Peyer's patch (tissue), 4 donors: ENCODE data around the gene FAT3. TPM values are rescaled to one million over a fixed set of nuclear protein-coding genes. Genes with fewer than 3 reads are reported as not detected.

Source experiments
- DNase-seq, 3 donors: peaks; one replicate each; pipeline ENCODE4 v3.0.0-alpha.2; 2017 to 2019
- H3K27ac ChIP-seq, 4 donors: fragments of 200-600 bp; sonication (generic); one replicate each; pipeline ENCODE4 v1.5.1; 2016 to 2019
- H3K27me3 ChIP-seq, 2 donors: fragments of 200-600 bp; sonication (generic); one replicate each; pipeline ENCODE4 v1.5.1; 2019
- H3K36me3 ChIP-seq, 3 donors: fragments of 200-600 bp; sonication (generic); one replicate each; pipeline ENCODE4 v1.5.1; 2016 to 2019
- H3K4me1 ChIP-seq, 4 donors: fragments of 200-600 bp; sonication (generic); one replicate each; pipeline ENCODE4 v1.5.1; 2016 to 2019
- H3K4me3 ChIP-seq, 4 donors: fragments of 200-600 bp; sonication (generic); 1 replicate in 3 of 4; 2 replicates in 1 of 4; pipeline ENCODE4 v1.5.1; 2016 to 2019; ENCODE audit warnings: mild to moderate bottlenecking in 1 of 4
- H3K9me3 ChIP-seq, 4 donors: fragments of 200-600 bp; sonication (generic); one replicate each; pipeline ENCODE4 v1.5.1; 2016 to 2019; ENCODE audit warnings: mild to moderate bottlenecking in 1 of 4
- POLR2A ChIP-seq, 2 donors: fragments of 450-650 bp; IDR thresholded peaks; one replicate each; pipeline ENCODE4 v1.5.1; 2017; ENCODE audit warnings: antibody characterized with exemption in 2 of 2, mild to moderate bottlenecking in 2 of 2, moderate library complexity in 2 of 2
- total RNA-seq, 4 donors: library from RNA; depleted of rRNA; stranded (reverse); fragments of >200 nt; gene quantifications; one replicate each; pipeline ENCODE4 v1.1.0, GENCODE V29; 2016
- TF ChIP-seq, protein P1 (sequence below), 6 experiments: fragments of 450-650 bp in 4 of 6; fragments of 200-600 bp in 2 of 6; sonication (generic) in 1 of 6; IDR thresholded peaks; one replicate each; pipeline ENCODE4 v1.5.1; 2017 to 2019; ENCODE audit warnings: antibody characterized with exemption in 6 of 6, mild to moderate bottlenecking in 3 of 6, moderate library complexity in 1 of 6

Gene FAT3
- total RNA-seq, 4 donors from 2014 or later: under 0.01 to 0.94 (median 0.18) TPM

DNA sequence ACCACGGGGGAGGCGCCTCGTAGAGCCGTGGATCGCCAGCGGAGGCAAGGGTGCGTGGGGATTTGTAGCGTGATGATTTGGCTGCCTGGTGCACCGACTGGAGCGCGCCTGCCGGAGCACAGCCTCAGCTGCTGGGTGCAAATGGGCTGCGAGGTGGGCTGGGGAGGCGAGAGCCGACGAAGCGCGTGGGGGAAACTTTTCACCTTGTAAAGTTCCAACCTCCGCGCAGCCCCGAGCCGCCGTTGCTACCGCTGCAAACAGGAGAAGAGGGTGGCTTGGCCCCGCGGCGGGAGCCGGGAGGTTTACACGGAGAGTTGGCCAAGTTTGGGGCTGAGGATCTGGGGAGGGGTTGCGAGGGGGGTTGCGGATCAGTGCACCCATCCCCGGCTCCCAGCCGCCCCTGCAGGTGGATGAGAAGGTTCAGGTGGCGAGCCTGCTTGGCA, 528 bp downstream of the FAT3 start:
- Histone ChIP-seq H3K27me3 (peaks cover 0 to 15% of the 10 kb centered on the region in 2 donors), H3K4me1 (peaks cover 0 to 17% (median 0%) of the 10 kb centered on the region in 4 donors), H3K27ac (no peak overlapping the region), H3K4me3 (peak overlapping the region in 3 of 4 donors; percentile 15 to 40 (median 29)), H3K36me3 (no peaks in the 10 kb centered on the region), H3K9me3 (peaks cover 0 to 4% (median 0%) of the 10 kb centered on the region in 4 donors)
- TF ChIP-seq POLR2A (IDR thresholded peaks at IDR 0.05): no peak
- TF ChIP-seq, protein P1, sequence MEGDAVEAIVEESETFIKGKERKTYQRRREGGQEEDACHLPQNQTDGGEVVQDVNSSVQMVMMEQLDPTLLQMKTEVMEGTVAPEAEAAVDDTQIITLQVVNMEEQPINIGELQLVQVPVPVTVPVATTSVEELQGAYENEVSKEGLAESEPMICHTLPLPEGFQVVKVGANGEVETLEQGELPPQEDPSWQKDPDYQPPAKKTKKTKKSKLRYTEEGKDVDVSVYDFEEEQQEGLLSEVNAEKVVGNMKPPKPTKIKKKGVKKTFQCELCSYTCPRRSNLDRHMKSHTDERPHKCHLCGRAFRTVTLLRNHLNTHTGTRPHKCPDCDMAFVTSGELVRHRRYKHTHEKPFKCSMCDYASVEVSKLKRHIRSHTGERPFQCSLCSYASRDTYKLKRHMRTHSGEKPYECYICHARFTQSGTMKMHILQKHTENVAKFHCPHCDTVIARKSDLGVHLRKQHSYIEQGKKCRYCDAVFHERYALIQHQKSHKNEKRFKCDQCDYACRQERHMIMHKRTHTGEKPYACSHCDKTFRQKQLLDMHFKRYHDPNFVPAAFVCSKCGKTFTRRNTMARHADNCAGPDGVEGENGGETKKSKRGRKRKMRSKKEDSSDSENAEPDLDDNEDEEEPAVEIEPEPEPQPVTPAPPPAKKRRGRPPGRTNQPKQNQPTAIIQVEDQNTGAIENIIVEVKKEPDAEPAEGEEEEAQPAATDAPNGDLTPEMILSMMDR (IDR thresholded peaks at IDR 0.05): no peak
- DNase-seq: no peak

DNA sequence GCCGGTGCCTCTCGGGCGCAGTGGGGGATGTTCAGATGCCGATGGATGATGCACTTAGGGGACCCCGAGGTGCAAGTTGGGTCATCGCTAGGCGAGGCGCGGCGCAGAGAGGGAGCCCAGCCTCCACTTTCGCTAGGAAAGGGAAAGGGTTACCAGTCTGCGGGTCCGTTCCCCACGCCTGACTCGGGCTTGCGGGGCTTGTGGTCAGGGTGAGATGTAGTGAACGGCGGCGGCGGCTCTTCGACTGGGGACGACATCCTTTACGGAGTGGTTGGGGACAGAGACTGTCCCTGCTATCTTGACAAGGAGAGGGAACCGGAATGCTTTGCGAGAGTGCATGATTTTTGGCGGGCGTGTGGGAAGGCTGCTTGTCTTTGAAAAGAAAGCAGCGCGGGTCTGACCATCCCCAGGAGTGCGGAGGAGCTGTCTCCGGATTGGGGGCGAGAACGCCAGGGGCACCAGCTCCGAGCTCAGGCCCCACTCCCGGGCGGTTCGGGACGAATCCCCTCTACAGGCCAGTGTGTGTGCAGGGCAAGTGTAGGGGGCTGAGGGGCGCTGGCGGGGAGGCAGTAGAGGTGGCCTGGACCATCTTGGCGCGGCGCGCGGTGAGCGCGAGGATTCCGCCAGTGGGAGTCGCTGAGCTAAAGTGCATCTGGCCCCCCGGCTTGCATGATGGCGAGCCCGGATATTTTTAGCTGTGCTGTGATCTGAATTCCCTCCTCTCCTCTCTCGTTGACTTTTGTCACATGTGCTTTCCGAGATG, 1.1 kb downstream of the FAT3 start:
- Histone ChIP-seq H3K27ac (no peak overlapping the region), H3K4me3 (peak overlapping the region in 2 of 4 donors; percentile 27 to 40), H3K27me3 (peaks cover 0 to 15% of the 10 kb centered on the region in 2 donors), H3K4me1 (peaks cover 0 to 17% (median 0%) of the 10 kb centered on the region in 4 donors), H3K36me3 (no peaks in the 10 kb centered on the region), H3K9me3 (peaks cover 0 to 4% (median 0%) of the 10 kb centered on the region in 4 donors)
- TF ChIP-seq, protein P1 (IDR thresholded peaks at IDR 0.05): no peak
- no peak for TF ChIP-seq POLR2A (IDR thresholded peaks at IDR 0.05)
- DNase-seq: peak in 1 of 3 donors; percentile 37

DNA sequence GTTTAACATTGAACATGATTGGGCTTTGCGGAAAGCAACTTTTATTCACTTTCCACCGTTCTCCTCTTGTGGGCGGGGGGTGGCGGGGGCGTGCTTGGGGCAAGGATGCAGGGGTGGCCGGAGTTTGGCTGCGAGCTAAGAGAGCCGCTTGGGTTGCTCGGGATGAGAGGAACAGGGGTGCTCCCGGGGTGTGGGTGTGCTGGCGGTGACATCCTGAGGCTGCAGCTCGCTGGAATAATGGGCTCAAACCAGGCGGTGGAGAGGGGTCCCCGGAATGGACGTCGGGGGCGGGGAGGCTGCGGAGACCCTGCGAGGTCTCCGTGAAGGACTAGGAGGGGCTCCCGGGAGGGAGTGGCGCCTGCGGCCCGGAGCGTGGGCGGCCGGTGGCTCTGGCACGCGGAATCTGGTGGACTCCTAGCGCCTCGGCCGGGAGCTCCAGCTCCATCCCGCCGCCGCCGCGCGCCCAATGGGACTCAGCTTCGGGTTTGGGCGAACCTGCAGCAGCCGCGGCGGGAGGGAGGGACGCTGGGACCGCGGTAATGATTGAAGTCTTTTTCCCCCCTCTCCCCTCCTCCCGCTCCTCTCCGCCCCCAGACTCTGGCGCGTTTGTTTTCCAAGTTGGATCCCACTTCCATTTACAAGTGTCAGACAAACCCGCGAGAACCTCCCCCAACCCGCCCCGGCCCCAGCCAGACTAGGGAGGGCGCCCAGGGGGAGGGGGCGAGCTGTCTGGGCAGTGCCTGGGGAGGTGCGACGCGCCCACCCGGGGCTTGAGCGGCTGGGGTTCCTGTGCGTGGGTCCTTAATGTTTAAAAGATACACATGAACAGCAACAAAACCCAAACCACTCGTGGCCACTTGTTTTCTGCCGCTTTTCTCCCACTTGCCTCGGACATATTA, 2.0 kb downstream of the FAT3 start:
- Histone ChIP-seq H3K27ac (no peak overlapping the region), H3K4me1 (peaks cover 0 to 17% (median 0%) of the 10 kb centered on the region in 4 donors), H3K9me3 (peaks cover 0 to 4% (median 0%) of the 10 kb centered on the region in 4 donors), H3K36me3 (no peaks in the 10 kb centered on the region), H3K4me3 (peak overlapping the region in 2 of 4 donors; percentile 5 to 40), H3K27me3 (peaks cover 0 to 15% of the 10 kb centered on the region in 2 donors)
- TF ChIP-seq, protein P1 (IDR thresholded peaks at IDR 0.05): no peak
- no peak for TF ChIP-seq POLR2A (IDR thresholded peaks at IDR 0.05)
- DNase-seq: no peak

DNA sequence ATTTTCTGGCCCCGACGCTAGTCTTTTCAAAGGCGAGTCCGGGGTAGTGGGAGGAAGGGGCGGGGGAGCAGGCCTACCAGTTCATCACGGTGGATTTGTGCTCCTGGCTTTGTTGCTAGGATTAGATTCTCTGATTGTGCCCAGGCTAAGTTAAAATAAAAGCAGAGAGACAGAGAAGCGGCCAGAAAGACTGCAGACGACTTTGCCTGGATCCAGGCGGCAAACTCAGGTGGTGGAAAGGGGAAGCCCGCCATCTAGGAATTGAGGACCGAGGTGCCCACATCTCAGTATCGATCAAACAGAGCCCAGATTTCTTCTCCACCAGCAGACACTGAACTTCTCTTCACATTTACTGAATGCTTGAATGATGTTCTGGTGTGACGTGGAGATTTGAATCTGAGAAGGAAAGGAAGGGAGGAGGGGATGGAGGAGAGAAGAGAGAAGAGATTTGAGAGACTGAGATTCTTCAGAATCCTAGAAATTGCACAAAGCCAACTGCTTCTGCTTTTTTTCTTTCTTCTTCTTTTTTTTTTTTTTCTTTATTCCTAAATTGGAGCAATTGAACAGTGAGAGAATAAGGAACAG, 2.7 kb downstream of the FAT3 start:
- Histone ChIP-seq H3K4me3 (no peak overlapping the region), H3K4me1 (peaks cover 0 to 17% (median 0%) of the 10 kb centered on the region in 4 donors), H3K27ac (no peak overlapping the region), H3K36me3 (no peaks in the 10 kb centered on the region), H3K9me3 (peaks cover 0 to 4% (median 0%) of the 10 kb centered on the region in 4 donors), H3K27me3 (peaks cover 0 to 15% of the 10 kb centered on the region in 2 donors)
- DNase-seq: no peak
- TF ChIP-seq, protein P1 (IDR thresholded peaks at IDR 0.05): no peak
- no peak for TF ChIP-seq POLR2A (IDR thresholded peaks at IDR 0.05)
